Esophagus squamous epithelium (tissue), 4 donors: ENCODE data around the gene SLC43A2.

ENCODE experiments used
- CTCF ChIP-seq, 6 experiments: fragments of 450-650 bp in 4 of 6; fragments of 200-600 bp in 2 of 6; sonication (generic) in 2 of 6; IDR thresholded peaks; one replicate each; pipeline ENCODE4 v1.5.1; 2016 to 2019; ENCODE audit warnings: antibody characterized with exemption in 6 of 6, mild to moderate bottlenecking in 4 of 6, moderate library complexity in 4 of 6
- POLR2A ChIP-seq, 4 donors: fragments of 450-650 bp; IDR thresholded peaks; one replicate each; pipeline ENCODE4 v1.6.1; 2017; ENCODE audit warnings: antibody characterized with exemption in 4 of 4, mild to moderate bottlenecking in 4 of 4, moderate library complexity in 3 of 4

- no peak for TF ChIP-seq CTCF (IDR thresholded peaks at IDR 0.05)
- TF ChIP-seq POLR2A (IDR thresholded peaks at IDR 0.05), result no peak
Observed at GRCh38 chr17:1638624-1639300, 10.1 kb upstream of the SLC43A2 start.
